A172 (cell line): ENCODE results near the gene SESTD1. TPM values are rescaled to one million over a fixed set of nuclear protein-coding genes. Genes with fewer than 3 reads are reported as not detected.
"Not testable (repeated sequence)": the region's sequence is repeated elsewhere in the genome, so short reads cannot be mapped to it uniquely, and the experiment has no call there.

Experiments used
- DNase-seq: peaks from one replicate; pipeline ENCODE4 v3.0.0-alpha.2; 2015; ENCODE audit warnings: low spot score
- total RNA-seq: library from RNA; depleted of rRNA; stranded (reverse); fragments of >200 nt; shearing (Covaris generic); gene quantifications from 2 replicates; pipeline ENCODE4 v1.2.3, GENCODE V29; 2014

The SESTD1 gene
- total RNA-seq, 1 experiment from 2014 or later, result 23.9 TPM

GRCh38 chr2:179239195-179239594 is 25.4 kb downstream of the SESTD1 start:
- DNase-seq, result peak; percentile 51

GRCh38 chr2:179238027-179238426 is 26.6 kb downstream of the SESTD1 start:
- DNase-seq, result no peak

GRCh38 chr2:179237209-179237946 is 27.3 kb downstream of the SESTD1 start:
- DNase-seq, result no peak

- no peak for DNase-seq
These were observed 29.0 kb downstream of the SESTD1 start for GRCh38 chr2:179235463-179236108.

- no peak for DNase-seq
These were observed 29.9 kb downstream of the SESTD1 start for GRCh38 chr2:179234658-179235240.

- no peak for DNase-seq
These were observed 30.8 kb downstream of the SESTD1 start for GRCh38 chr2:179233626-179234430.

- DNase-seq, result no peak
These were observed 31.5 kb downstream of the SESTD1 start for GRCh38 chr2:179233083-179233490.

GRCh38 chr2:179226961-179227259 is 37.7 kb downstream of the SESTD1 start:
- DNase-seq, result no peak

- DNase-seq, result no peak
These were observed 38.2 kb downstream of the SESTD1 start for GRCh38 chr2:179226203-179226960.

GRCh38 chr2:179224361-179224760 is 40.3 kb downstream of the SESTD1 start:
- DNase-seq, result no peak

- no peak for DNase-seq
These were observed 42.6 kb downstream of the SESTD1 start for GRCh38 chr2:179222076-179222475.

GRCh38 chr2:179218848-179219594 is 45.6 kb downstream of the SESTD1 start:
- peak; percentile 81 for DNase-seq

- DNase-seq, result not testable (repeated sequence)
These were observed 50.0 kb downstream of the SESTD1 start for GRCh38 chr2:179214671-179215070.

- no peak for DNase-seq
These were observed 53.3 kb downstream of the SESTD1 start for GRCh38 chr2:179211355-179211754.

- not testable (repeated sequence) for DNase-seq
These were observed 56.4 kb downstream of the SESTD1 start for GRCh38 chr2:179208277-179208676.

GRCh38 chr2:179207047-179207446 is 57.6 kb downstream of the SESTD1 start:
- DNase-seq, result no peak

GRCh38 chr2:179201869-179202268 is 62.8 kb downstream of the SESTD1 start:
- DNase-seq, result peak; percentile 38

- not testable (repeated sequence) for DNase-seq
These were observed 68.6 kb downstream of the SESTD1 start for GRCh38 chr2:179195926-179196590.

- DNase-seq, result no peak
These were observed 69.5 kb downstream of the SESTD1 start for GRCh38 chr2:179195141-179195540.

- DNase-seq, result no peak
These were observed 70.8 kb downstream of the SESTD1 start for GRCh38 chr2:179193759-179194394.
